IPS DF 19.7 (cell line): ENCODE results near the gene DUSP16.
"Not testable (repeated sequence)": the region's sequence is repeated elsewhere in the genome, so short reads cannot be mapped to it uniquely, and the experiment has no call there.

Experiments
- DNase-seq: peaks from one replicate; pipeline ENCODE4 v3.0.0-alpha.2; 2013; ENCODE audit warnings: low read depth, low spot score

The DUSP16 gene

GRCh38 chr12:12498210-12498609 lies 64.5 kb downstream of the DUSP16 start:
- no peak for DNase-seq

GRCh38 chr12:12495536-12495935 lies 67.1 kb downstream of the DUSP16 start:
- no peak for DNase-seq

GRCh38 chr12:12492547-12492946 lies 70.1 kb downstream of the DUSP16 start:
- DNase-seq: no peak

GRCh38 chr12:12491606-12492005 lies 71.1 kb downstream of the DUSP16 start:
- no peak for DNase-seq

- no peak for DNase-seq
These were observed 73.7 kb downstream of the DUSP16 start for GRCh38 chr12:12488823-12489550.

GRCh38 chr12:12488296-12488695 lies 74.4 kb downstream of the DUSP16 start:
- no peak for DNase-seq

GRCh38 chr12:12487490-12487889 lies 75.2 kb downstream of the DUSP16 start:
- no peak for DNase-seq

GRCh38 chr12:12486661-12487240 lies 75.9 kb downstream of the DUSP16 start:
- DNase-seq: no peak

GRCh38 chr12:12483438-12483837 lies 79.2 kb downstream of the DUSP16 start:
- no peak for DNase-seq

GRCh38 chr12:12482959-12483358 lies 79.7 kb downstream of the DUSP16 start:
- no peak for DNase-seq

GRCh38 chr12:12482150-12482761 lies 80.4 kb downstream of the DUSP16 start:
- DNase-seq: no peak

GRCh38 chr12:12481631-12482030 lies 81.0 kb downstream of the DUSP16 start:
- no peak for DNase-seq

- DNase-seq: no peak
These were observed 82.6 kb downstream of the DUSP16 start for GRCh38 chr12:12480074-12480473.

GRCh38 chr12:12477532-12477890 lies 85.2 kb downstream of the DUSP16 start:
- DNase-seq: no peak

GRCh38 chr12:12476857-12477531 lies 85.7 kb downstream of the DUSP16 start:
- DNase-seq: no peak

- DNase-seq: no peak
These were observed 87.5 kb downstream of the DUSP16 start for GRCh38 chr12:12474931-12475795.

- no peak for DNase-seq
These were observed 88.2 kb downstream of the DUSP16 start for GRCh38 chr12:12474471-12474928.

GRCh38 chr12:12473223-12473622 lies 89.4 kb downstream of the DUSP16 start:
- no peak for DNase-seq

- not testable (repeated sequence) for DNase-seq
These were observed 90.4 kb downstream of the DUSP16 start for GRCh38 chr12:12471982-12472961.

GRCh38 chr12:12470751-12471306 lies 91.8 kb downstream of the DUSP16 start:
- no peak for DNase-seq
